ENCODE measurements around the gene SLFN5.

SLFN5 gene

GRCh38 chr17:35283767-35284166 is 40.9 kb downstream of the SLFN5 start:
- Histone ChIP-seq H2AFZ (ENCODE audit: low read depth, low read length) (no peak overlapping the region), H3K27me3 (ENCODE audit: insufficient read depth, low read length, poor library complexity) (no peaks in the 10 kb centered on the region), H3K4me2 (ENCODE audit: insufficient read depth, low read length) (no peak overlapping the region), H3K4me3 (ENCODE audit: low read depth in 1 of 2, low read length in 2 of 2) (no peak overlapping the region), H3K9me3 (ENCODE audit: insufficient read depth, low read length, severe bottlenecking) (no peaks in the 10 kb centered on the region), H3K4me1 (ENCODE audit: insufficient read depth, low read length) (peaks cover under 1% of the 10 kb centered on the region; the same call in 1 of the 2 replicates), H4K20me1 (ENCODE audit: insufficient read depth, low read length) (no peaks in the 10 kb centered on the region), H3K79me2 (ENCODE audit: insufficient read depth, low read length) (no peaks in the 10 kb centered on the region), H3K9ac (ENCODE audit: low read depth, low read length) (no peak overlapping the region), H3K27ac (ENCODE audit: low read length) (no peak overlapping the region), H3K36me3 (ENCODE audit: insufficient read depth, low read length) (no peaks in the 10 kb centered on the region)
- TF ChIP-seq EZH2 (IDR thresholded peaks at IDR 0.05; ENCODE audit: borderline replicate concordance, low read depth, low read length, severe bottlenecking) (no peak), CTCF (IDR thresholded peaks at IDR 0.05; ENCODE audit: borderline replicate concordance, extremely low read depth, low read length, poor library complexity, severe bottlenecking) (no peak)
- DNase-seq: no peak
- ATAC-seq (ENCODE audit: insufficient read depth, low read depth): no peak

- Histone ChIP-seq H3K27me3 (ENCODE audit: insufficient read depth, low read length, poor library complexity) (no peaks in the 10 kb centered on the region), H3K4me2 (ENCODE audit: insufficient read depth, low read length) (no peak overlapping the region), H3K9ac (ENCODE audit: low read depth, low read length) (no peak overlapping the region), H3K9me3 (ENCODE audit: insufficient read depth, low read length, severe bottlenecking) (no peaks in the 10 kb centered on the region), H3K4me1 (ENCODE audit: insufficient read depth, low read length) (peaks cover 9% of the 10 kb centered on the region), H3K4me3 (ENCODE audit: low read depth in 1 of 2, low read length in 2 of 2) (no peak overlapping the region), H2AFZ (ENCODE audit: low read depth, low read length) (no peak overlapping the region), H3K36me3 (ENCODE audit: insufficient read depth, low read length) (no peaks in the 10 kb centered on the region), H3K27ac (ENCODE audit: low read length) (no peak overlapping the region), H3K79me2 (ENCODE audit: insufficient read depth, low read length) (no peaks in the 10 kb centered on the region), H4K20me1 (ENCODE audit: insufficient read depth, low read length) (no peaks in the 10 kb centered on the region)
- TF ChIP-seq EZH2 (IDR thresholded peaks at IDR 0.05; ENCODE audit: borderline replicate concordance, low read depth, low read length, severe bottlenecking) (no peak), CTCF (IDR thresholded peaks at IDR 0.05; ENCODE audit: borderline replicate concordance, extremely low read depth, low read length, poor library complexity, severe bottlenecking) (no peak)
- no peak for ATAC-seq (ENCODE audit: insufficient read depth, low read depth)
- no peak for DNase-seq
These were observed 42.1 kb downstream of the SLFN5 start for GRCh38 chr17:35284955-35285354.

DNA sequence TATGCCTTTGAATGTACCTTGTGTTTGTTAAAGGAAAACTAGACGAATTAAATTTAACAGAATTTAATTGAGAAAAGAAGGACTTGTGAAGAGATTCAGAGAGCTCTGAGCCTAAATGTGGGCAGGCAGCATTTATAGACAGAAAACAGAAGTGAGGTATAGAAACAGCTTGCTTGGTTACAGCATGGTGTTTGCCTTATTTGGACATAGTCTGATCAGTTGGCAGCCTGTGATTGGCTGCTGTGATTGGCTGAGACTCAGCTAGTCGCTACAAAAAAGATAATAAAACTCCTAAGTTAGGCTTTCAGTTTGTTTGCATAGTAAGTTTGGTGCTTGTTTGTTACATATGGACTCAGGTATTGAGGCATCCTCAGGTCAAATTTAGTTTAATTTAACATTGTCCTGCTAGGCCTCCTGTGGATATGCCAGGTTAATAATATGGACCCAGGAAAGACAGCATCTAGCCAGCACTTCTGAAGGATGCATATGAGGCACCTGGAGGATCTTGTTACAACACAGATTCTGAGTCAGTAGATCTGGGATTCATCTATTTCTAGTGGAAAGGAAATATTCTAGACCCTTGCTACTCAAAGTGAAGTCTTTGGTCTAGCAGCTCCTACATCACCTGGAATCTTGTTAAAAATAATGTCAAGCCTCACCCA is 43.4 kb downstream of the SLFN5 start:
- TF ChIP-seq EZH2 (IDR thresholded peaks at IDR 0.05; ENCODE audit: borderline replicate concordance, low read depth, low read length, severe bottlenecking) (no peak), CTCF (IDR thresholded peaks at IDR 0.05; ENCODE audit: borderline replicate concordance, extremely low read depth, low read length, poor library complexity, severe bottlenecking) (no peak)
- DNase-seq (no peak), ATAC-seq (ENCODE audit: insufficient read depth, low read depth) (no peak)
- no peak overlapping the region for H3K4me3 ChIP-seq (ENCODE audit: low read depth in 1 of 2, low read length in 2 of 2)
- H3K9ac ChIP-seq (ENCODE audit: low read depth, low read length): no peak overlapping the region
- no peaks in the 10 kb centered on the region for H3K36me3 ChIP-seq (ENCODE audit: insufficient read depth, low read length)
- no peak overlapping the region for H2AFZ ChIP-seq (ENCODE audit: low read depth, low read length)
- H3K9me3 ChIP-seq (ENCODE audit: insufficient read depth, low read length, severe bottlenecking): no peaks in the 10 kb centered on the region
- H3K4me1 ChIP-seq (ENCODE audit: insufficient read depth, low read length): peaks cover 9% of the 10 kb centered on the region
- H3K79me2 ChIP-seq (ENCODE audit: insufficient read depth, low read length): no peaks in the 10 kb centered on the region
- H3K27me3 ChIP-seq (ENCODE audit: insufficient read depth, low read length, poor library complexity): no peaks in the 10 kb centered on the region
- no peak overlapping the region for H3K4me2 ChIP-seq (ENCODE audit: insufficient read depth, low read length)
- no peak overlapping the region for H3K27ac ChIP-seq (ENCODE audit: low read length)
- H4K20me1 ChIP-seq (ENCODE audit: insufficient read depth, low read length): no peaks in the 10 kb centered on the region

Measured in DND-41 (cell line).